ENCODE results near the gene KLC4. TPM values are rescaled to one million over a fixed set of nuclear protein-coding genes. Genes with fewer than 3 reads are reported as not detected.

Gene KLC4
- total RNA-seq, 1 donor from 2014 or later, result 41.4 TPM

DNA sequence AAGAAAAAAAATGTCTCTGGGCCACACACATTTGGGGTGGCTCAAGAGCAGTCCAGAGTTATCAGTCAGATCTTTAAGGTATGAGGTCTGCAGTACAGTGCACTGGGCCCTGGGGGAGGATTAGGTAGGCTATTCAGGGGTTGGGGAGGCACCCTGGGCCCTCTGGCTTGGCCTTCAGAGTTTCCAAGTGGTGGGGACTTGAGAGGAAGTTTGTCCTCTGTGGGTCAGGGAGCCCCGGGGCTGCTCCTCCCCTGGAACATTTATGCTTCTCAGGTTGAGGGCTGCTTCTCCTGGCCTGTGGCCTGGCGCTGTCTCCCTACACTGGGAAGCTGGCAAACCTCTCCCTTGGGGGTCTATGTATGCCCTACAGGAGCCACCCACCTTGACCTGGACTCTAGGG lies 62.7 kb downstream of the KLC4 start:
- no peak overlapping the region for H3K4me3 Mint-ChIP-seq (ENCODE audit: unreplicated experiment)
- no peak overlapping the region for H3K27ac Mint-ChIP-seq (ENCODE audit: unreplicated experiment)
- no peaks in the 10 kb centered on the region for H3K9me3 Mint-ChIP-seq (ENCODE audit: unreplicated experiment)
- TF ChIP-seq, protein P1, sequence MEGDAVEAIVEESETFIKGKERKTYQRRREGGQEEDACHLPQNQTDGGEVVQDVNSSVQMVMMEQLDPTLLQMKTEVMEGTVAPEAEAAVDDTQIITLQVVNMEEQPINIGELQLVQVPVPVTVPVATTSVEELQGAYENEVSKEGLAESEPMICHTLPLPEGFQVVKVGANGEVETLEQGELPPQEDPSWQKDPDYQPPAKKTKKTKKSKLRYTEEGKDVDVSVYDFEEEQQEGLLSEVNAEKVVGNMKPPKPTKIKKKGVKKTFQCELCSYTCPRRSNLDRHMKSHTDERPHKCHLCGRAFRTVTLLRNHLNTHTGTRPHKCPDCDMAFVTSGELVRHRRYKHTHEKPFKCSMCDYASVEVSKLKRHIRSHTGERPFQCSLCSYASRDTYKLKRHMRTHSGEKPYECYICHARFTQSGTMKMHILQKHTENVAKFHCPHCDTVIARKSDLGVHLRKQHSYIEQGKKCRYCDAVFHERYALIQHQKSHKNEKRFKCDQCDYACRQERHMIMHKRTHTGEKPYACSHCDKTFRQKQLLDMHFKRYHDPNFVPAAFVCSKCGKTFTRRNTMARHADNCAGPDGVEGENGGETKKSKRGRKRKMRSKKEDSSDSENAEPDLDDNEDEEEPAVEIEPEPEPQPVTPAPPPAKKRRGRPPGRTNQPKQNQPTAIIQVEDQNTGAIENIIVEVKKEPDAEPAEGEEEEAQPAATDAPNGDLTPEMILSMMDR (IDR thresholded peaks at IDR 0.05; ENCODE audit: unreplicated experiment), result no peak
- H3K4me1 Mint-ChIP-seq (ENCODE audit: unreplicated experiment), result peaks cover 9% of the 10 kb centered on the region
- H3K27me3 Mint-ChIP-seq (ENCODE audit: unreplicated experiment), result peaks cover 15% of the 10 kb centered on the region
- H3K36me3 Mint-ChIP-seq (ENCODE audit: low read depth, unreplicated experiment), result no peaks in the 10 kb centered on the region
- no peak for DNase-seq (ENCODE audit: low spot score)

DNA sequence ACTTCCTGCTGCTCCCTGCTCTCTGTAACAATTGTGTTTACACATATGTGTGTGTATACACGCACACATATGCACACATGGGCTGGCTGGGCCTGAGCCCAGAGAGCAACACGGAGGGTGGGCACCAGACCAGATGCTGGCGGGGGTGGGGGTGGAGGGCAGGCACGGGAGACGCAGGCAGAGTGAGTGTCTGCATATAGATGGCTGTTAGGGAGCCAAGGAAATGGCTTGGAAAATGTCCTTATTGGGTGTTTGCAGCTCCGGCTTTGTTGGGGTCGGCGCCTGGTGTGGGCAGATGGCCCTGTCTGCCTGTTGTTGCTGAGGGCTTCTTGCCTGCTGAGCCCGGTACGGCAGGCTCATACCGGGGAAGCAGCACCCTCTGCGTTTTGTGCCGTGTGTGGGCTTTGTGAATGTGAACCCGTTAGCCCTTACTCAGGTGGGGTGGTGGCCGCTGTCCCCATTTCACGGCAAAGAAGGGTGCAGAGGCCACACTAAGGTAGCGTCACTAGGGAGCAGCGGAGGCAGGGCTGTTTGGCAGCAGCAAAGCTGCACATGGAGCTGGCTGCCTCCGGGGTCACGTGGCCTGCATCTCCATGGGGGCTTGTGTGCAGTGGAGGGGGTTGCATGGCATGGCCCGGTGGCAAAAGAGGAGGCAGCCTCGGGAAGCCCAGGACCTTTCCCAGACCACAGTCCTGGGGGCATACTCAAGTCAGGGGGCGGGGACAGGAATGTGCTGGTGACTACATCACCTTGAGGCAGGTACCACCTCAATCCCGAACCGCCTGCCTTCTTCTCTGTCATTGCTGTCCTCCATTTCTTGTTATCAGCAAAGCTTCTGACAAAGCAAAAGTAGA lies 64.3 kb downstream of the KLC4 start:
- no peak overlapping the region for H3K4me3 Mint-ChIP-seq (ENCODE audit: unreplicated experiment)
- no peaks in the 10 kb centered on the region for H3K36me3 Mint-ChIP-seq (ENCODE audit: low read depth, unreplicated experiment)
- DNase-seq (ENCODE audit: low spot score), result no peak
- no peaks in the 10 kb centered on the region for H3K9me3 Mint-ChIP-seq (ENCODE audit: unreplicated experiment)
- H3K27ac Mint-ChIP-seq (ENCODE audit: unreplicated experiment), result no peak overlapping the region
- peaks cover 9% of the 10 kb centered on the region for H3K27me3 Mint-ChIP-seq (ENCODE audit: unreplicated experiment)
- peaks cover 12% of the 10 kb centered on the region for H3K4me1 Mint-ChIP-seq (ENCODE audit: unreplicated experiment)
- TF ChIP-seq, protein P1 (IDR thresholded peaks at IDR 0.05; ENCODE audit: unreplicated experiment), result no peak

DNA sequence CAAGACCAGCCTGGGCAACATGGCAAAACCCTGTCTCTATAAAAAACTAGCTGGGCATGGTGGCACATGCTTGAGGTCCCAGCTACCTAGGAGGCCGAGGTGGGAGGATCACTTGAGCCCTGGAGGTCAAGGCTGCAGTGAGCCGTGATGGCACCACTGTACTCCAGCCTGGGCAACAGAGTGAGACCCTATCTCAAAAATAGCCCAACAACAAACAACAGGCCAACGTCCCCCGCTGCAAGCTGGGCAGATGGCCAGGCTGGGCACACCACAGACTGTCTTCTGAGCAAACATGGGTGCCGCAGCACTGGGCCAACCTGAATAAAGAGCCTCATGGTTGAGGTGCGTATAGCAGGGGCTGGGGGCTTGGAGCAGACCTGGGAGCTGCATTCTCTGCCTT lies 65.0 kb downstream of the KLC4 start:
- no peak overlapping the region for H3K27ac Mint-ChIP-seq (ENCODE audit: unreplicated experiment)
- H3K36me3 Mint-ChIP-seq (ENCODE audit: low read depth, unreplicated experiment), result peaks cover under 1% of the 10 kb centered on the region
- no peak overlapping the region for H3K4me3 Mint-ChIP-seq (ENCODE audit: unreplicated experiment)
- TF ChIP-seq, protein P1 (IDR thresholded peaks at IDR 0.05; ENCODE audit: unreplicated experiment), result no peak
- DNase-seq (ENCODE audit: low spot score), result no peak
- no peaks in the 10 kb centered on the region for H3K9me3 Mint-ChIP-seq (ENCODE audit: unreplicated experiment)
- H3K4me1 Mint-ChIP-seq (ENCODE audit: unreplicated experiment), result peaks cover 12% of the 10 kb centered on the region
- peaks cover 9% of the 10 kb centered on the region for H3K27me3 Mint-ChIP-seq (ENCODE audit: unreplicated experiment)

Other genes with a start within 250 kb of the KLC4 start
- 58.1 TPM for gene RPL7L1, start 180.0 kb upstream of the KLC4 start, total RNA-seq (ENCODE audit: unreplicated experiment)
- gene PTCRA, start 143.6 kb upstream of the KLC4 start, total RNA-seq (ENCODE audit: unreplicated experiment), result not detected
- 106 TPM for gene CNPY3, start 130.2 kb upstream of the KLC4 start, total RNA-seq (ENCODE audit: unreplicated experiment)
- gene GNMT, start 98.9 kb upstream of the KLC4 start, total RNA-seq (ENCODE audit: unreplicated experiment), result 0.59 TPM
- gene PEX6, start 80.5 kb upstream of the KLC4 start, total RNA-seq (ENCODE audit: unreplicated experiment), result 26.1 TPM
- gene PPP2R5D, start 75.1 kb upstream of the KLC4 start, total RNA-seq (ENCODE audit: unreplicated experiment), result 58.0 TPM
- 61.0 TPM for gene MEA1, start 45.7 kb upstream of the KLC4 start, total RNA-seq (ENCODE audit: unreplicated experiment)
- gene KLHDC3, start 45.4 kb upstream of the KLC4 start, total RNA-seq (ENCODE audit: unreplicated experiment), result 154 TPM
- 82.1 TPM for gene RRP36, start 38.0 kb upstream of the KLC4 start, total RNA-seq (ENCODE audit: unreplicated experiment)
- 42.2 TPM for gene CUL7, start 5.8 kb upstream of the KLC4 start, total RNA-seq (ENCODE audit: unreplicated experiment)
- 39.7 TPM for gene MRPL2, start 197 bp upstream of the KLC4 start, total RNA-seq (ENCODE audit: unreplicated experiment)
- 208 TPM for gene PTK7, start 16.7 kb downstream of the KLC4 start, total RNA-seq (ENCODE audit: unreplicated experiment)
- 31.3 TPM for gene SRF, start 111.6 kb downstream of the KLC4 start, total RNA-seq (ENCODE audit: unreplicated experiment)
- gene CUL9, start 122.6 kb downstream of the KLC4 start, total RNA-seq (ENCODE audit: unreplicated experiment), result 55.4 TPM
- 4.5 TPM for gene DNPH1, start 169.8 kb downstream of the KLC4 start, total RNA-seq (ENCODE audit: unreplicated experiment)
- gene TTBK1, start 183.8 kb downstream of the KLC4 start, total RNA-seq (ENCODE audit: unreplicated experiment), result 1.0 TPM
- not detected for gene SLC22A7, start 238.6 kb downstream of the KLC4 start, total RNA-seq (ENCODE audit: unreplicated experiment)
- gene CRIP3, start 249.2 kb downstream of the KLC4 start, total RNA-seq (ENCODE audit: unreplicated experiment), result 1.1 TPM

Data from endothelial cell (in vitro differentiated cells).